Measurements from ENCODE around the gene CLCN6. TPM values are rescaled to one million over a fixed set of nuclear protein-coding genes. Genes with fewer than 3 reads are reported as not detected.
A peak's percentile ranks its signal among the peaks of the same experiment; 100 is the strongest.

Gene CLCN6
- total RNA-seq, 1 donor from 2014 or later = 25.9 TPM

DNA sequence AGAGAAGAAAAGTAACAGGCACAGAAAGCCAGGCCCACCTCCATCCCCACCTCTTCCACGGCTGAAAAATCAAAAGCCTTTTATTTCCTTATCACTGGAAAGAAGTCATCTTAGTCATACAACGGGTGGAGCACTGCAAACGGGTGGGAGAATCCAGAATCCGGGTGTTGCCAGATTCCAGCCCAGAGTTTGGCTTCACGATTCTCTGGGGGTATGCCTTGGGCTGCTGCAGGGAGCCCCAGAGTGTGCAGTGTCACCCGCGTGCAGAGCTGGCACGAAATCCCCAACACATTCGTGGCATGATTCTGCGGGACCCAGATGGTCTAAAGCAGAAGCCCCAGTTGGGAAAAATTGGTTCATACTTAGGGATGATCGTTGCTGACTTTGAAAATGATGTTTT lies 44.2 kb downstream of the CLCN6 start:
- no peak for DNase-seq (ENCODE audit: low spot score)

- DNase-seq (ENCODE audit: low spot score) = no peak
These were observed 45.2 kb downstream of the CLCN6 start for GRCh38 chr1:11851180-11851579.

GRCh38 chr1:11854519-11854918 lies 48.5 kb downstream of the CLCN6 start:
- DNase-seq (ENCODE audit: low spot score) = no peak

DNA sequence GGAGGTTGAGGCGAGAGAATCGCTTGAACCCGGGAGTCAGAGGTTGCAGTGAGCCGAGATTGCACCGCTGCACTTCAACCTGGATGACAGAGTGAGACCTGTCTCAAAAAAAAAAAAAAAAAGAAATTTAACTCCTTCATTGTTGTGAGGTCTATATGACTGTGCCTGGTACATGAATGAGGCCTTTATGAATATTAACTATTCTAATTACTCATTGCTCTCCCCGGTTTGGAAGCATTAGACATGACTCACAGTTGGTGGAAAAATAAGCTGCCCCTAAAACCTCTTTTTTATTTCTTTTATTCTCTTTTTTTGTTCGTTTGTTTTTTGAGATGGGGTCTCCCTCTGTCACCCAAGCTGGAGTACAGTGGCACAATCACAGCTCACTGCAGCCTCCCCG lies 49.4 kb downstream of the CLCN6 start:
- DNase-seq (ENCODE audit: low spot score) = no peak

DNA sequence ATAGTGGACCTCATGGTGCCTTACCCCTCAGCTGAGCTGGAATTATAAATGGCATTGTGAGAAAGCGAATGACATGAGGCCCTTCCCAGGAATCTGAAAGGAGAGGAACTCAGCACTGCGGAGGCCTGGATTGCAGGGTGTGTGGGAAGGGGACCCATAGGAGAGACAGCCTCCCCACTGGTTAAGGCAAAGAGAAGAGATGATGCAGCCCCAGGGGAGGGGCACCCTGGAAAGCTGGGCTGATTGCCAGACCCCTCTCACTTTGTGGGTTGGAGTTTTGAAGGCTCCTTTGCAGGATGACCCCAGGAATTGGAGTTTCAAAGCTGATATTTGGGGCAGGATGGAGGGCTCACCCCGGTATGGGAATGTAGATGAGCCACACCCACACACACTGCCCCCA lies 50.7 kb downstream of the CLCN6 start:
- no peak for DNase-seq (ENCODE audit: low spot score)

- no peak for DNase-seq (ENCODE audit: low spot score)
These were observed 51.3 kb downstream of the CLCN6 start for GRCh38 chr1:11857164-11857851.

DNA sequence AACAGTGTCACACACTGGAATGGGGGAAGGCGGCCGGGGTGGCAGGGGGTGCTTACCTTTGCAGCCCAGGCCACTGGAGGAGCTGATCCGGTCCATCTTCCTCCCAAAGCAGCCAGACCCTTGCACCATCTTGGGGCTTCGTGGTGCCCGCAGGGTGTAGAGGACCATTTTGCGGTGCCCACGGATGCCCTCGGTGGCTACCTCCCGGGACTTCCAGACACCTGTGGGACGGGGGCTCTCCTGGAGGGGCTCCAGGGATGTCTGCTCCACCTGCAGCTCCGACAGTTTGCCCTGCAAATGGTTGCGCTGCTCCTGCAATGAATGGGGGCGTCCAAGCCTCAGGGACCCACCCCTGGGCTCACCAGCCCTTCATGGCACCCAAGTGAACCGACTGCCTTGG lies 52.2 kb downstream of the CLCN6 start:
- DNase-seq (ENCODE audit: low spot score) = no peak

DNA sequence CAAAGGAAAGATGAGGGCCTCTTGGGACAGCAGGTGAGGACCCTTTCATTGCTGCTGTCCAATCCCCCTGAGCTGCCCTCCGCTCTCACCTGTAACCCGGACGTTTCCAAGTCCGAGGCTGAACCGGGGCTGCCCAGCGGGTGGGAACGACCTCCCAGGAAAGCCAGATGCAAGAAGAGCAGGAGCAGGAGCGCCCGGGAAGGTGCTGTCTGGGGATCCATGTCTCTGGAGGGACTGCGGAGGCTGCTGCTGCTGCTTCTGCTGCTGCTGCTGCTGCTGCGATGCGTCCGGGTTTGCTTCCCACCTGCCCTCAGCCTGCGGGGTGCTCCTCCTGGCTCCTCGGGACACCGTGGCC lies 52.6 kb downstream of the CLCN6 start, which contains the start of gene NPPB:
TSS of gene NPPB (minus strand) at position 333 of the 355 bp plus-strand sequence. CDS start at position 221, 112 bp downstream.
- no peak for DNase-seq (ENCODE audit: low spot score)

DNA sequence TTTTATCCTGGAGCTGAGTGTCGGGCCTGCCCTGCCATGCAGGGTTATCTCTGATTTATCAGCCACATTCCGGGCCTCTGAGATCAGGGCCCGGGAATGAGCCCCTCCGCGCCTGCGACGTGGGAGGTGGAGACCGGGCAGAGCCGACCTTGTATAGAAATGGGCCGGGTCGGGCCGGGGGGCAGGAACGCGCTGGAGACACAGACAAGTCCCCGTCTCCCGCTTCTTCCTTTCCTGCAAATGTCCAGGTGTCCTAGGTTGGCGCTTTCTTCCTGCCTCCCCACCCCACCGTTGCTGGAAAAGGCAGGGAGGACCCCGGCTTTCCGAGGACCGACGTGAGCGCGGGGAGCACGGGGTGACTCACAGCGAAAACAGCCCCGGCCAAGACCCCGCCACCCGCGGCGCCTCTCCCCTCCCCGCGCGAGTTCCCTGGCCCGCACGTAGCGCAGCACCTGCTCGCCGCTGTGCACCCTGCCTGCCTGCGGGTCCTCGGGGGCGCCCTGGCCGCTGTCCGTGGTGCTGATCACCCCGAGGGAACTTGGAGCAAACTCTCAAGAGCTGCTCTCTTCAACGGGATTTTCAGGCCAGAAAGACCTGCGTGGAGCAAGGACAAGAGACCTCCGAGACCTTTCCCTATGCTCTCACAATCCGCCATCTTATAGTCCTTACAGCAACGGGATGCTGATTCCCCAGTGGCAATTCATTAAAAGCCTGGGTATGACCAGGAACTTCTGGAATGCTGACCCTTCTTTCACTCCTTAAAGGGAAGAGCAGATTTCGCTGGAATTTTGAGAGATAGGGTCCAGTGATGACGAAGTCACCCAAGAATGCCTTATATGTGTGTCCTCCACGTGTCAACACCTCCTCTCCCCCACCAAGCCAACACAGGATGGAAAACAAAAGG lies 53.2 kb downstream of the CLCN6 start:
- DNase-seq (ENCODE audit: low spot score) = peak; percentile 64

GRCh38 chr1:11860083-11860482 lies 54.1 kb downstream of the CLCN6 start:
- DNase-seq (ENCODE audit: low spot score) = no peak

- no peak for DNase-seq (ENCODE audit: low spot score)
These were observed 54.6 kb downstream of the CLCN6 start for GRCh38 chr1:11860587-11860986.

GRCh38 chr1:11862890-11863289 lies 56.9 kb downstream of the CLCN6 start:
- no peak for DNase-seq (ENCODE audit: low spot score)

GRCh38 chr1:11868331-11868980 lies 62.5 kb downstream of the CLCN6 start:
- DNase-seq (ENCODE audit: low spot score) = no peak

DNA sequence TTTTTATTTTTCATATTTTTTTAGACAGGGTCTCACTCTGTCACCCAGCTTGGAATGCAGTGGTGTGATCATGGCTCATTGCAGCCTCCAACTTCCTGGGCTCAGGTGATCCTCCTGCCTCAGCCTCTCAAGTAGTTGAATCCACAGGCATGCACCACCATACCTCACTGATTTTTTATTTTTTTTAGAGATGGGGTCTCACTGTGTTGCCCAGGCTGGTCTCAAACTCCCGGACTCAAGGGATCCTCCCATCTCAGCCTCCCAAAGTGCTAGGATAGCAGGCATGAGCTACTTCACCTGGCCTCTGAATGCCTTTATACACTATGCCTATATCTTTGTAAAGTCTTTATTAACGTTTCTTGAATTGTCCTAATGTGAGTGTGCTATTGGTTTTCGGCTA lies 63.1 kb downstream of the CLCN6 start:
- no peak for DNase-seq (ENCODE audit: low spot score)

GRCh38 chr1:11869650-11870207 lies 63.7 kb downstream of the CLCN6 start:
- DNase-seq (ENCODE audit: low spot score) = no peak

DNA sequence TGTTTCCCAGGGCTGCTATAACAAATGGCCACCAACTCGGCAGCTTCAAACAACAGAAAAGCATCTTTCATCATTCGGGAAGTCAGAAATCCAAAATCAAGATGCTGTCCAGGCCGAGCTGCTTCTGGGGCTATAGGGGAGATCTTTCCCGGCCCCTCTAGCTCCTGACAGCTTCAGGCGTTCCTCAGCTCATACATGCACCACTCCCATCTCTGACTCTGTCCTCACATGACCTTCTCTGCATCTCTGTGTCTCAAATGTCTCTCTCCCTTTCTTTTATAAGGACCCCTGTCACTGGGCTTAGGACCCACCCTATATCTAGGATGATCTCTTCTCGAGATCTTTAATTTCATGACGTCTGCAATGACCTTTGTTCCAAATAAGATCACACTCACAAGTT lies 66.6 kb downstream of the CLCN6 start:
- DNase-seq (ENCODE audit: low spot score) = no peak

DNA sequence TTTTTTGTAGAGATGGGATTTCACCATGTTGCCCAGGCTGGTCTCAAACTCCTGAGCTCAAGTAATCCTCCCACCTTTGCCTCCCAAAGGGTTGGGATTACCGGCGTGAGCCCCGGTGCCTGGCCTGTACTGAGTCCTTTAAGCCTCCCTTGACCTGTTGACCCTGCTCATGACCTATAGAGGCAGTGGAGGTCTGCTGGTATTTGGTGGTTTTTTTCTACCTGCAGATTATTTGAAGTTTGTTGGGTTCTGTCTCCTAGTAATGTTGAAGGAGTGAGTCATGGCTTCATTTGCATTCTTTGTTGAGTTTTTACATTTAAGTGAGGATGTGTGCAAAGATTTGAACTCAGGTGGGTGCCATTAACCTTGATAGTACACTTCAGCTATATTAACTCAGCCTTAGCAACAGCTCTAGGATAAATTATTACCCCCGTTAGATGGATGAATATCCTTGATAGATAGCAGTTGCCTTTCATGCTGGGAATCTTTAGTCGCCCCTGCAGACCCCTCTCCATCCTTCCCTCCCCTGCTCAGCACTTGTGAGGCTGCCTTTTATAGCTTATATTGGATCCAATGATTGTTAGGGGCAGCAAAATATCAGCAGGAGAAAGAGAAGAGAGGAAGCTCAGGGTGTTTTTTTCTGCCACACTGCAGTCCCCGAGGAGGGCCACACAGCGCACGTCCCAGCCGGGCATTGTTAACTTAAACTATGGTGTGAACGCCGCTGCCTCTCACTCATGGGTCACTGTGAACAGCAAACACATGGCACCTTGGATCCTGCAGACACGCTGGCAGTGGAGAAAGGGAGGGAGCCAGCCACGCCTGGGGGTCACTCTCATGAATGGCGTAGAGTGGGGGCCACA lies 67.6 kb downstream of the CLCN6 start:
- no peak for DNase-seq (ENCODE audit: low spot score)

DNA sequence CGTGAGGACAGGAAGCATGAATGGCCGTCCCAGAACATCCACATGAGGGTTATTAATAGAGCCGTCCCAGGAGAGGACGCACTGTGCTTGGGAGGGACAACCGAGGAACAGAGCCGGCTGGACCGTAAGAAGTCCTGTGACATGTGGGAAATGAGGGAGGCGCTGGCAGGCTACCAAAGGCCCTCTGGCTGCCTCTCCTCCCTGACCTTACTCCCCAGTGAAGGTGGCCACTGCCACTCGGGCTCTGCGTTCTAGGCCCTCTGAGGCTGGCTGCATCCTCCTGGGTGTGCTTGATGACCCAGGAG lies 68.2 kb downstream of the CLCN6 start:
- DNase-seq (ENCODE audit: low spot score) = no peak

DNA sequence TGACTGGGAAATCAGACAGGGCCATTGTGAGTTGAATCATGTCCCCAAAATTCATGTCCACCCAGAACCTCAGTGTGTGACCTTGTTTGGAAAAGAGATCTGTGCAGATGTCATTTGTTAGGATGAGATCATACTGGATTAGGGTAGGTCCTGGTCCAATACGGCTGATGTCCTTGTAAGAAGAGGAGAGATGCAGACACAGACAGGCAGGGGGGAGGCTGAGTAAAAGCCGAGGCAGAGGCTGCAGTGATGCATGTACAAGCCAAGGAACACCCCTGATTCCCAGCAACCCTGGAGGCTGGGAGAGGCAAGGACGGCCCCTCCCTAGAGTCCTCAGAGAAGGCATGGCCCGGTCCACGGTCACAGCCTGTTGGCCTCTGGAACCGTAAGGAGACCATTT lies 68.6 kb downstream of the CLCN6 start:
- no peak for DNase-seq (ENCODE audit: low spot score)

DNA sequence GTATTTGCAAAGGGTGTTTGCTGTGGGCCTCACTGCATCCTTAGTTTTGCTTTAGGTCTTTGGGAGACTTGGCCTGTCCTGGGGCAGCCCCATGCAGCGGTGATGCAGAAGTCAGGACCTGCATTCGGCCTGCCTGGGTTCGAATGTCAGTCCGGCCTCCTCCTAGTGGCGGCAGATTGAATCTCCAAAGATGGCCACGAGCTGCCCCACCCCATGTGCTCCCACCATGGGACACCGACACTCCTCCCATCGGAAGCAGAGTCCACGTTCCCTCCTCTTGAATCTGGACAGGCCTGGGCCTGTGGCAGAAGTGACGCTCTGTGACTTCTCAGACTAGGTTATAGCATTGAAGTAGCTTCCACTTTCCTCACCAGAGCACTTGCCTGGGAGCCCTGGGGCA lies 69.1 kb downstream of the CLCN6 start:
- no peak for DNase-seq (ENCODE audit: low spot score)

GRCh38 chr1:11877074-11877473 lies 71.1 kb downstream of the CLCN6 start:
- no peak for DNase-seq (ENCODE audit: low spot score)
